AG04450 (cell line): ENCODE data around the gene TREML2. TPM values are rescaled to one million over a fixed set of nuclear protein-coding genes. Genes with fewer than 3 reads are reported as not detected.

ENCODE experiments used
- CTCF ChIA-PET: fragments of 300-600, 350-600 bp; formaldehyde crosslinking; extraction: SDS; loops from one replicate; lab custom pipeline; 2022; ENCODE audit warnings: antibody characterized with exemption, inconsistent platforms; lab: Charles Lee
- POLR2A ChIA-PET: fragments of 350-600 bp; formaldehyde crosslinking; extraction: SDS; loops from one replicate; lab custom pipeline; 2021; ENCODE audit warnings: antibody characterized with exemption, inconsistent platforms; lab: Yijun Ruan, JAX
- DNase-seq: peaks from one replicate; pipeline ENCODE4 v3.0.0-alpha.2; 2011; ENCODE audit warnings: low read depth, low spot score
- H3K27ac ChIP-seq: one replicate; pipeline ENCODE4 v1.5.1; 2012; ENCODE audit warnings: low read depth, low read length, control low read depth
- H3K27me3 ChIP-seq: one replicate; pipeline ENCODE4 v1.6.0; 2012; ENCODE audit warnings: low read length; ENCODE audit not compliant: control insufficient read depth, insufficient read depth
- H3K4me3 ChIP-seq: 2 replicates; pipeline ENCODE4 v1.5.1; 2011; ENCODE audit warnings: mild to moderate bottlenecking, low read depth, low read length, control low read depth
- H3K9me3 ChIP-seq: 2 replicates; pipeline ENCODE4 v1.5.1; 2012; ENCODE audit warnings: low read length; ENCODE audit not compliant: control insufficient read depth, insufficient read depth
- polyA plus RNA-seq: library from polyadenylated mRNA; depleted of rRNA; stranded (reverse); fragments of >200 nt; gene quantifications from 2 replicates; pipeline ENCODE4 v1.2.3, GENCODE V29; 2011
- TF ChIP-seq, protein P1 (sequence below): IDR thresholded peaks from 2 replicates; pipeline ENCODE4 v1.5.1; 2011; ENCODE audit warnings: low read depth, low read length, control low read depth, inconsistent platforms

Gene TREML2
- polyA plus RNA-seq, 1 experiment: not detected

DNA sequence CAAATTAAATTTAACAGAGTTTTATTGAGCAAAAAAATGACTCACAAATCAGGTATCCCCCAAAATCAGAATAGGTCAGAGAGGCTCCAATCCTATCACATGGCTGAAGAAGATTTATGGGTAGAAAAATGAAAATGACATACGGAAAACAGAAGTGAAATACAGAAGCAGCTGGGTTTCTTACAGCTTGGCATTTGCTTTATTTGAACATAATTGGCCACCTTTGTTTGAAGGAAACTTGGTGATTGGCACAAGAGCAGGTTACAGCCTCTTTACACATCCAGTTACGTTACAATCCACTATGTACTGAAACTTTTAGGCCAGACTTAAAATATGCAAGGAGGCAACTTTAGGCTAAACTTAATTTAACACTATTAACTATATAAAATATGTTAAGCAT, 26.3 kb downstream of the TREML2 start:
- TF ChIP-seq, protein P1, sequence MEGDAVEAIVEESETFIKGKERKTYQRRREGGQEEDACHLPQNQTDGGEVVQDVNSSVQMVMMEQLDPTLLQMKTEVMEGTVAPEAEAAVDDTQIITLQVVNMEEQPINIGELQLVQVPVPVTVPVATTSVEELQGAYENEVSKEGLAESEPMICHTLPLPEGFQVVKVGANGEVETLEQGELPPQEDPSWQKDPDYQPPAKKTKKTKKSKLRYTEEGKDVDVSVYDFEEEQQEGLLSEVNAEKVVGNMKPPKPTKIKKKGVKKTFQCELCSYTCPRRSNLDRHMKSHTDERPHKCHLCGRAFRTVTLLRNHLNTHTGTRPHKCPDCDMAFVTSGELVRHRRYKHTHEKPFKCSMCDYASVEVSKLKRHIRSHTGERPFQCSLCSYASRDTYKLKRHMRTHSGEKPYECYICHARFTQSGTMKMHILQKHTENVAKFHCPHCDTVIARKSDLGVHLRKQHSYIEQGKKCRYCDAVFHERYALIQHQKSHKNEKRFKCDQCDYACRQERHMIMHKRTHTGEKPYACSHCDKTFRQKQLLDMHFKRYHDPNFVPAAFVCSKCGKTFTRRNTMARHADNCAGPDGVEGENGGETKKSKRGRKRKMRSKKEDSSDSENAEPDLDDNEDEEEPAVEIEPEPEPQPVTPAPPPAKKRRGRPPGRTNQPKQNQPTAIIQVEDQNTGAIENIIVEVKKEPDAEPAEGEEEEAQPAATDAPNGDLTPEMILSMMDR: no peak
- Histone ChIP-seq H3K27me3 (peaks cover 5% of the 10 kb centered on the region), H3K27ac (no peak overlapping the region), H3K4me3 (no peak overlapping the region), H3K9me3 (no peaks in the 10 kb centered on the region)
- ChIA-PET POLR2A (no interaction called here), CTCF (no interaction called here)
- no peak for DNase-seq

- no peak for DNase-seq
- Histone ChIP-seq H3K27ac (no peak overlapping the region), H3K27me3 (peaks cover 6% of the 10 kb centered on the region), H3K4me3 (no peak overlapping the region), H3K9me3 (no peaks in the 10 kb centered on the region)
- ChIA-PET CTCF (interaction anchor here (1.7 kb wide), 1 partner anchor 10 kb away, joined by 6 read pairs; no protein-coding TSS in a partner anchor), POLR2A (no interaction called here)
- TF ChIP-seq, protein P1: no peak
These were observed 29.0 kb downstream of the TREML2 start for GRCh38 chr6:41171908-41172307.

GRCh38 chr6:41170547-41171160, 30.3 kb downstream of the TREML2 start:
- DNase-seq: no peak
- H3K27me3 ChIP-seq: peaks cover 3% of the 10 kb centered on the region
- no peaks in the 10 kb centered on the region for H3K9me3 ChIP-seq
- no peak overlapping the region for H3K4me3 ChIP-seq
- TF ChIP-seq, protein P1: no peak
- no peak overlapping the region for H3K27ac ChIP-seq
- ChIA-PET POLR2A (no interaction called here), CTCF (interaction anchor here (1.7 kb wide), 1 partner anchor 12 kb away, joined by 6 read pairs; no protein-coding TSS in a partner anchor)

- ChIA-PET CTCF (no interaction called here), POLR2A (no interaction called here)
- Histone ChIP-seq H3K27ac (no peak overlapping the region), H3K27me3 (peaks cover 6% of the 10 kb centered on the region), H3K9me3 (no peaks in the 10 kb centered on the region), H3K4me3 (no peak overlapping the region)
- TF ChIP-seq, protein P1: no peak
- no peak for DNase-seq
These were observed 33.6 kb downstream of the TREML2 start for GRCh38 chr6:41167173-41167963.

- CTCF ChIA-PET: interaction anchor here (0.7 kb wide), 1 partner anchor 16 kb away, joined by 3 read pairs; no protein-coding TSS in a partner anchor
- DNase-seq: no peak
- no peak overlapping the region for H3K27ac ChIP-seq
These were observed 36.3 kb downstream of the TREML2 start for GRCh38 chr6:41164551-41165120.

More at GRCh38 chr6:41164551-41165120, 36.3 kb downstream of the TREML2 start:
- TF ChIP-seq, protein P1: no peak
- Histone ChIP-seq H3K9me3 (no peaks in the 10 kb centered on the region; the same call in 1 of the 2 replicates), H3K27me3 (peaks cover 6% of the 10 kb centered on the region), H3K4me3 (no peak overlapping the region)
- POLR2A ChIA-PET: no interaction called here
